HG02885 (cell line): Measurements from ENCODE around the gene TRAPPC11.
A peak's percentile ranks its signal among the peaks of the same experiment; 100 is the strongest.
"Not testable (repeated sequence)": the region's sequence is repeated elsewhere in the genome, so short reads cannot be mapped to it uniquely, and the experiment has no call there.

ENCODE experiments used
- ATAC-seq: cut with Tn5 transposase; IDR thresholded peaks from one replicate; pipeline ENCODE4 v1.9.1; 2021; ENCODE audit warnings: mild to moderate bottlenecking; ENCODE audit not compliant: unreplicated experiment, poor library complexity

The TRAPPC11 gene

GRCh38 chr4:183716302-183716701 is 57.2 kb downstream of the TRAPPC11 start:
- no peak for ATAC-seq

- ATAC-seq = no peak
These were observed 59.8 kb downstream of the TRAPPC11 start for GRCh38 chr4:183718876-183719275.

GRCh38 chr4:183721207-183722081 is 62.4 kb downstream of the TRAPPC11 start:
- ATAC-seq = peak; percentile 34

DNA sequence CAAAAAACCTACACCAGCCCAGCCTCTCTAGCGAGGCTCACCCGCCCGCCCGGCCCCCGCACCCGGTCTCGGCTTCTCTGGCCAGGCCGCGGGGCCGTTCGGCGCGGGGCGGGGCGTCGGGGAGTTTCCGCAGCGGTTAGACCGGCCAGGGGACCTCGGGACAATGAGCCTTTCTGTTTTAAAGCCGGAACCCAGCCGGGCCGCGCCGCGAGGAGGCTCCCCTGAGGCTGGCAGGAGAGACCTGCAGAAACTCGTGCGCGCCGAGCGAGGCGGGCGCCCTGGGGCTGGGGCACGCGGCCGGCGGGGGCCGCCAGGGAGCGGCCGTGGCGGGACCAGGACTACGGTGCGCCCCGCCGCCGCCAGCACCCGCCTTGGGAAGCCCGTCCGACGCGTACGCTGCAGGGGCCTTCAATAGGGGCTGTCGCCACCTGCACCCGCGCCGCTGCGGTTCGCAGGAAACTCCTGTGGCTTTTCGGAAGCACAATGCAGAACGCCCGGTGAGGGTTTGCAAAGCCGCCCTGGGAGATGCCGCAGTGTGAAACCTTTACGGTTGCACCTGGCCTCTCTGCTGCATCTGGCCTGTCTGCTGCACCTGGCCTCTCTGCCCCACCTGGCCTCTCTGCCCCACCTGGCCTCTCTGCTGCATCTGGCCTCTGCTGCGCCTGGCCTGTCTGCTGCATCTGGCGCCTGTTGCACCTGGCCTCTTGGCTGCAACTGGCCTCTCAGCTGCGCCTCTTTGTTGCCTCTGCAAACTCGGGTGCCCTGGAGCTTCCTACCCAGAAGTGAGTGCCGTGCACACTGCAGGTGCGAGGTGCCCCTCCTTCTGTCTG is 63.9 kb downstream of the TRAPPC11 start:
- ATAC-seq = peak; percentile 76

- ATAC-seq = no peak
These were observed 64.6 kb downstream of the TRAPPC11 start for GRCh38 chr4:183723561-183724228.

DNA sequence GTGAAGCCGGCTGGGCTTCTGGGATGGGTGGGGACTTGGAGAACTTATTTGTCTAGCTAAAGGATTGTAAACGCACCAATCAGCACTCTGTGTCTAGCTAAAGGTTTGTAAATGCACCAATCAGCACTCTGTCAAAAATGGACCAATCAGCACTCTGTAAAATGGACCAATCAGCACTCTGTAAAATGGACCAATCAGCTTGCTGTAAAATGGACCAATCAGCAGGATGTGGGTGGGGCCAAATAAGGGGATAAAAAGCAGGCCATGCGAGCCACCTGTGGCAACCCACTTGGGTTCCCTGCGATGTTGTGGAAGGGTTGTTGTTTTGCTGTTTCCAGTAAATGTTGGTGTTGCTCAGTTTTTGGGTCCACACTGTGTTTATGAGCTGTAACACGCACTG is 66.5 kb downstream of the TRAPPC11 start:
- ATAC-seq = not testable (repeated sequence)

DNA sequence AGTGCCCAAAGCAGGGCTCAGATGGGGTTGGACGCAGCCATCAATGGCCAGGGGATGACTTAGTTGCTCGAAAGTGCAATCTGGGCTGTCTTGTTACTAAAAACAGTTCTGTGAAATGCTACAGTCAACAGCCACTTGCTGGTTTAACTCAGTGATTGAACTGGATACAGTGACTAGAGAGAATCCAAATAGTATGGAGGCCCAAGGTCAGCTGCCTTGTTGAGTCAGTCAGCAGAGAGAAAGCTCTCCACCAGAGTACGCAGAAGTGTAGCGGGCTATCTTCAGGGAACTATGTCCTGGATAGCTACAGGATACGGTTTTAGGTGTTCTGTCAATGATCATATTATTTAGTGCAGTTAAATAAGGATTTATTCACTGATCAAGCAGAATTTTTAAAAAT is 68.4 kb downstream of the TRAPPC11 start:
- no peak for ATAC-seq

DNA sequence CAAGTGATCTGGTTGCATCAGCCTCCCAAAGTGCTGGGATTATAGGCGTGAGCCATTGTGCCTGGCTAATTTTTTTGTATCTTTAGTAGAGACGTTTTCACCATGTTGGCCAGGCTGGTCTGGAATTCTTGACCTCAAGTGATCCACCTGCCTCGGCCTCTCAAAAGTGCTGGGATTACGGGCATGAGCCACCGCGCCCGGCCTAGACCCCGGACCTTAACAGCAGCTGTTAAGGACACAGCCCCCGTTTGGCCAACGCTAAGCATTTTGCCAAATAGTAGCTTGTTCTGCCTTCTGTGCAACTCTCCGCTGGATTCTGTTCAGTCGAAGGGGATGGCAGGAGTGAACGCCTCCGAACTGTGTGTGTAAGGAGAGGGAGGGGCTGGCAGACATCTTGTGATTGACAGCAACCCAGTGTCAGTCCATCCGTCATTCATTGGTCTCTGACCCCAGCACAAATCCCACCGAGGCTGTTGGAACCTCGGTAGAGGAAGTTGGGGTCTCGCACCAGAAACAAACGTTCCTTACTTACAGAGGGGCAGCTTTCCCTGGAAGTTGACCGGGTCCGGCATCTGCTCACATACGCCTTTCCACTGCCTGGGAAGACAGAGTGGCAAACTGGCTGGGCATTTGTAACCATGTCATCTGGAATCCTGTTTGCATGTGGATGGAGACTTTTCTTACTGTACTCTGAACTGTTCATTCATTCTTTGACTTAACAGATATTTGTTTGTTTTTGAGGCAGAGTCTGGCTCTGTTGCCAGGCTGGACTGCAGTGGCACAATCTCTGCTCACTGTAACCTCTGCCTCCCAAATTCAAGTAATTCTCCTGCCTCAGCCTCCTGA is 69.4 kb downstream of the TRAPPC11 start:
- no peak for ATAC-seq

- ATAC-seq = no peak
These were observed 69.9 kb downstream of the TRAPPC11 start for GRCh38 chr4:183729069-183729406.

- ATAC-seq = no peak
These were observed 70.6 kb downstream of the TRAPPC11 start for GRCh38 chr4:183729430-183730328.

- ATAC-seq = no peak
These were observed 73.2 kb downstream of the TRAPPC11 start for GRCh38 chr4:183732296-183732695.

DNA sequence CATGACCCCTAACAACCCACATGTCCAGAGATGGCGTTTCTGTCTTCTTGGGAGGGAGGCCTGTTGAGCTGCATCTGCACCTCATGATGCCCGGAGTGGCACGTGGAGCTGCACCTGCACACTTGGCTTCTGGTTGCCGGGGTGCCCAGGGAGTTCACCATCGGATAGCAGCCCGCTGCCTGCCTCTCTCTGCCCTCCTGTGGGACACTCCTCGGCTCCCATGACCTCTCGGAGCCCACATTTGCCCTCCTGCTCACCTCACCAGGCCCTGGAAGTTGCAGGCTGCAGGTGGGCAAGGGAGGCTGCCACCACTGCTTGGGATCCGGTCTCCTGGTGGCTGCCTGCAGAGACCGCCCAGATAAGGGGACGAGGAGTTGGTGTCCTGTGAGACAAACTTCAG is 74.1 kb downstream of the TRAPPC11 start:
- no peak for ATAC-seq

DNA sequence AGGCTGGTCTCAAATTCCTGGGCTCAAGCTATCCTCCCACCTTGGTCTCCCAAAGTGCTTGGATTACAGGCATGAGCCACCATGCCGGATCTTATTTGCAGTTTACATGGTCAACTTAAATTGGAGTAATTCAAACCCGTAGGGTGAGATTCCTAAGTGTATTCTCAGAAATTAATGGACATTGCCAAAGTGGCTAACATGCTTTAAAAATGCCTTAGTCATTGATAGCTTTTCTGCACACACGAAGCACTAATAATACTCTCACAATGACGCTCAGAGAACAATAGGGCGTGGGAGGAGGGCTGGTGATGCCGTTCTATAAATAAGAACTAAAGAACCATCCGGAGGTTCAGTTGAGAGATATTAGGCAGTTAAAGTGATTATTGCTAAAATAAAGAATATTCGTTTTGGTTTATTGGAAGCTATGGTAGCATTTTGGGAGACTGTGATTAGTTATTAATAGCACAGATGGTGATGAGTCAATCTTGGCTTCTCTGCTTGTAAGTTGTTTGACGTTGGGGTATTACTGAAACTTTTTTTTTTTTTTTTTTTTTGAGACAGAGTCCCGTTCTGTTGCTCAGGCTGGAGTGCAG is 79.1 kb downstream of the TRAPPC11 start:
- ATAC-seq = peak; percentile 83

GRCh38 chr4:183738961-183739360 is 79.9 kb downstream of the TRAPPC11 start:
- no peak for ATAC-seq

DNA sequence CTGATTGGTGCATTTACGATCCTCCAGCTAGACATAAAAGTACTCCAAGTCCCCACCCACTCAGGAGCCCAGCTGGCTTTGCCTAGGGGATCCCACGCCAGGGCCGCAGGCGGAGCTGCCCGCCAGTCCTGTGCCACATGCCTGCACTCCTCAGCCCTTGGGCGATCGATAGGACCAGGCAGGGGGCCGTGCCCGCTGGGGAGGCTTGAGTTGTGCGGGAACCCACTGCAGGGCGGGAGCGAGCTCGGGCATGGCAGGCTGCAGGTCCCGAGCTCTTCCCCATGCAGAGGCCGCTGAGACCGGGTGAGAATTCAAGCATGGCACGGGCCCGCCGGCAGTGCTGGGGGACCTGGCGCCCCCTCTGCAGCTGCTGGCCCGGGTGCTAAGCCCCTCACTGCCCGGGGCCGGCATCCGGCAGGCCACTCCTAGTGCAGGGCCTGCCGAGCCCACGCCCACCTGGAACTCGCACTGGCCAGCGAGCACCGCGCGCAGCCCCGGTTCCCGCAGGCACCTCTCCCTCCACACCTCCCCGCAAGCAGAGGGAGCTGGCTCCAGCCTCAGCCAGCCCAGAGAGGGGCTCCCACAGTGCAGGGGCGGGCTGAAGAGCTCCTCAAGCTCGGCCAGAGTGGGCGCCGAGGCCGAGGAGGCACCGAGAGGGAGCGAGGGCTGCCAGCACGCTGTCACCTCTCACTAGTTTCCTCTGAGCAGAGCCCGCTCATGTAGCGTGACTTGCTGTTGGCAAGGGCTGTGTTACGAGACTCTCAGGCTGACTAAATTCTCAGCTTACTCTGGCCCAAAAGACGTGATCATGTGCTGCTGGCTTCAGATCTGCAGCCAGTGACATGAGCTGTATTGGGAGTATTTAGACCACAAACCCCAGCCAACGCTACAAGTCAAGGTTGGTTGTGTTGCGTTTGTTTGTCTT is 87.5 kb downstream of the TRAPPC11 start:
- no peak for ATAC-seq

DNA sequence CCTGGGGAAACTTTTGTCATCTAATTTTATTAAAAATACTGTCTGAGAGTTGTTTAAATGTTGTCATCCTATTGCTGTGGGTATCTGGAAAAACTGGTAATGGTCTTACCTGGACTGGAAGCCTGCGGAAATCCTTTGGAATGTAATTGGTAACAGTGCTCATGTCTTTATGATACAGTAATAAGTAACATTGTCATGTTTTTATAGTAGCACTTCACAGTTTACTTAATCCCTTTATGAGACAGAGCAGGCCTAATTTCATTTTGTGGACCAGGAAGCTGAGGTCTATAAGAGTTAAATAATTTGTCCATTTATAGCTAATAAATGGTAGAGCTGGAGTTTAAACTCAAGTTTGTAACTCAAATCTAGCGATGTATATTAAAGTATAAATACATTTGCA is 88.3 kb downstream of the TRAPPC11 start:
- no peak for ATAC-seq

GRCh38 chr4:183747931-183748670 is 89.0 kb downstream of the TRAPPC11 start:
- no peak for ATAC-seq
